Measurements from ENCODE around the gene CAST. TPM values are rescaled to one million over a fixed set of nuclear protein-coding genes. Genes with fewer than 3 reads are reported as not detected.

Gene CAST
- total RNA-seq, 1 experiment from 2014 or later, result 52.3 TPM

GRCh38 chr5:96627792-96628398, 34.3 kb upstream of the CAST start:
- H2BK5ac ChIP-seq (ENCODE audit: insufficient read length, low read length), result no peak overlapping the region
- H3K27ac Mint-ChIP-seq, result no peak overlapping the region
- H3K79me1 ChIP-seq (ENCODE audit: insufficient read depth, low read depth, low read length, poor library complexity, severe bottlenecking), result no peaks in the 10 kb centered on the region
- H4K8ac ChIP-seq (replicated peaks; ENCODE audit: insufficient read length, low read depth, low read length), result no peak overlapping the region
- H2AFZ ChIP-seq (ENCODE audit: low read length), result no peak overlapping the region
- no peaks in the 10 kb centered on the region for H3K9me3 ChIP-seq (ENCODE audit: control insufficient read depth, low read depth, low read length)
- H3K27ac ChIP-seq (ENCODE audit: insufficient read length, low read depth, low read length), result no peak overlapping the region
- H3K4me2 ChIP-seq (ENCODE audit: insufficient read depth, insufficient read length, low read length), result no peak overlapping the region
- no peaks in the 10 kb centered on the region for H3K79me2 ChIP-seq (ENCODE audit: insufficient read depth, low read length)
- no peak overlapping the region for H4K5ac ChIP-seq (ENCODE audit: insufficient read length, low read depth, low read length)
- H2BK12ac ChIP-seq (ENCODE audit: insufficient read length, low read depth, low read length), result no peak overlapping the region
- no peak for TF ChIP-seq CTCF (conservative IDR thresholded peaks at IDR 0.05)
- H2BK120ac ChIP-seq (ENCODE audit: low read depth, low read length, poor library complexity, severe bottlenecking), result no peak overlapping the region
- no peaks in the 10 kb centered on the region; the same call in 1 of the 2 replicates for H3K27me3 Mint-ChIP-seq (ENCODE audit: low read depth)
- H3K23me2 ChIP-seq (ENCODE audit: insufficient read length, low read depth, low read length, poor library complexity, severe bottlenecking), result no peaks in the 10 kb centered on the region
- DNase-seq, result no peak
- no peak overlapping the region for H3K4ac ChIP-seq (ENCODE audit: low read depth, low read length)
- no peaks in the 10 kb centered on the region for H4K20me1 ChIP-seq (ENCODE audit: control insufficient read depth, insufficient read depth, insufficient read length)
- no peak overlapping the region for H3K23ac ChIP-seq (ENCODE audit: insufficient read length, low read depth, low read length)
- no peaks in the 10 kb centered on the region; a peak in 1 of 7 replicates for H3K36me3 Mint-ChIP-seq (ENCODE audit: insufficient read depth in 1 of 3, low read depth in 3 of 3)
- no peaks in the 10 kb centered on the region for H3K9me3 Mint-ChIP-seq
- WGBS (ENCODE audit: extremely low coverage, insufficient read length, low lambda C conversion rate), result no CpG with 5 or more reads among the region's 2 CpGs
- H2BK20ac ChIP-seq (ENCODE audit: low read depth, low read length, poor library complexity, severe bottlenecking), result no peak overlapping the region
- H3K4me1 ChIP-seq (ENCODE audit: insufficient read depth, low read length), result no peaks in the 10 kb centered on the region
- no peak overlapping the region for H2BK15ac ChIP-seq (ENCODE audit: low read depth, low read length)
- no peak overlapping the region for H3K9ac ChIP-seq (ENCODE audit: extremely low read depth, insufficient read length, low read length)
- H3K27me3 ChIP-seq (ENCODE audit: insufficient read depth, low read length), result no peaks in the 10 kb centered on the region
- H3K18ac ChIP-seq (ENCODE audit: insufficient read length, low read depth, low read length), result no peak overlapping the region
- H2AK5ac ChIP-seq (ENCODE audit: insufficient read length, low read length), result no peak overlapping the region
- no peak overlapping the region for H4K91ac ChIP-seq (ENCODE audit: insufficient read length, low read depth, low read length)
- H3K56ac ChIP-seq (ENCODE audit: insufficient read length, low read depth, low read length), result no peak overlapping the region
- no peak overlapping the region for H3K4me3 Mint-ChIP-seq
- no peak overlapping the region for H3K14ac ChIP-seq (ENCODE audit: insufficient read depth, low read length)
- peaks cover 5 to 12% of the 10 kb centered on the region in 2 experiments; a peak in 3 of 4 replicates for H3K4me1 Mint-ChIP-seq
- H3T11ph ChIP-seq (ENCODE audit: low read length), result no peak overlapping the region

All from H9 (cell line).